Stimulated activated CD4-positive, alpha-beta T cell treated with anti-CD3 and anti-CD28 coated beads, Interleukin-2, amount 100 ng/mL, for 4 hours (primary cell): ENCODE measurements around the gene ARHGAP8.
"Not testable (repeated sequence)": the region's sequence is repeated elsewhere in the genome, so short reads cannot be mapped to it uniquely, and the experiment has no call there.

Experiments used
- DNase-seq: peaks from one replicate; pipeline ENCODE4 v3.0.0-alpha.2; 2020; ENCODE audit warnings: low read depth

Gene ARHGAP8

GRCh38 chr22:44773082-44773481 is 20.7 kb downstream of the ARHGAP8 start:
- no peak for DNase-seq

GRCh38 chr22:44775862-44776261 is 23.5 kb downstream of the ARHGAP8 start:
- no peak for DNase-seq

- no peak for DNase-seq
Measured at GRCh38 chr22:44776605-44777363, 24.4 kb downstream of the ARHGAP8 start.

- DNase-seq, result no peak
Measured at GRCh38 chr22:44777364-44777755, 25.0 kb downstream of the ARHGAP8 start.

GRCh38 chr22:44780876-44781449 is 28.6 kb downstream of the ARHGAP8 start:
- no peak for DNase-seq

GRCh38 chr22:44782363-44782963 is 30.1 kb downstream of the ARHGAP8 start:
- no peak for DNase-seq

- no peak for DNase-seq
Measured at GRCh38 chr22:44783091-44783490, 30.7 kb downstream of the ARHGAP8 start.

- no peak for DNase-seq
Measured at GRCh38 chr22:44783581-44783980, 31.2 kb downstream of the ARHGAP8 start.

GRCh38 chr22:44786136-44786535 is 33.8 kb downstream of the ARHGAP8 start:
- DNase-seq, result no peak

GRCh38 chr22:44786610-44787009 is 34.2 kb downstream of the ARHGAP8 start:
- no peak for DNase-seq

GRCh38 chr22:44787832-44788231 is 35.5 kb downstream of the ARHGAP8 start:
- DNase-seq, result no peak

GRCh38 chr22:44793106-44793505 is 40.7 kb downstream of the ARHGAP8 start:
- DNase-seq, result no peak

- DNase-seq, result no peak
Measured at GRCh38 chr22:44793506-44794172, 41.3 kb downstream of the ARHGAP8 start.

- no peak for DNase-seq
Measured at GRCh38 chr22:44795701-44796630, 43.6 kb downstream of the ARHGAP8 start.

GRCh38 chr22:44797181-44797725 is 44.9 kb downstream of the ARHGAP8 start:
- DNase-seq, result no peak

- DNase-seq, result no peak
Measured at GRCh38 chr22:44799077-44799945, 46.9 kb downstream of the ARHGAP8 start.

GRCh38 chr22:44799946-44800634 is 47.7 kb downstream of the ARHGAP8 start:
- not testable (repeated sequence) for DNase-seq

GRCh38 chr22:44801476-44801875 is 49.1 kb downstream of the ARHGAP8 start:
- no peak for DNase-seq

- DNase-seq, result no peak
Measured at GRCh38 chr22:44802071-44802700, 49.8 kb downstream of the ARHGAP8 start.
